DOHH2 (cell line): Measurements from ENCODE around the gene RLF.

Source experiments
- CTCF ChIP-seq: fragments of 200-600 bp; sonication (generic); IDR thresholded peaks from one replicate; pipeline ENCODE4 v1.5.1; 2014; ENCODE audit warnings: antibody characterized with exemption, mild to moderate bottlenecking, low read depth, low read length; ENCODE audit not compliant: poor library complexity, severe bottlenecking
- EZH2phosphoT487 ChIP-seq: fragments of 200-600 bp; sonication (generic); IDR thresholded peaks from 2 replicates; pipeline ENCODE4 v1.6.1; 2017; ENCODE audit warnings: borderline replicate concordance, mild to moderate bottlenecking, antibody characterized with exemption, low read length, moderate library complexity, mixed read lengths

- TF ChIP-seq CTCF (peak; percentile 86), EZH2phosphoT487 (no peak)
Measured at GRCh38 chr1:40153073-40153770, 8.0 kb upstream of the RLF start.
